Stimulated activated CD8-positive, alpha-beta memory T cell treated with anti-CD3 and anti-CD28 coated beads, Interleukin-15, amount 100 ng/mL, for 48 hours (primary cell): ENCODE measurements around the gene TTC33.
"Not testable (repeated sequence)": the region's sequence is repeated elsewhere in the genome, so short reads cannot be mapped to it uniquely, and the experiment has no call there.

Experiments used
- DNase-seq, 2 donors: peaks; one replicate each; pipeline ENCODE4 v3.0.0-alpha.2; 2020; ENCODE audit warnings: low read depth in 2 of 2

TTC33 gene

GRCh38 chr5:40780199-40780598 lies 24.4 kb upstream of the TTC33 start:
- no peak for DNase-seq

- no peak for DNase-seq
Observed at GRCh38 chr5:40779561-40779960, 23.8 kb upstream of the TTC33 start.

GRCh38 chr5:40778133-40778532 lies 22.4 kb upstream of the TTC33 start:
- DNase-seq: no peak

GRCh38 chr5:40776658-40776977 lies 20.9 kb upstream of the TTC33 start:
- no peak for DNase-seq

GRCh38 chr5:40775846-40776657 lies 20.3 kb upstream of the TTC33 start:
- no peak for DNase-seq

- DNase-seq: no peak
Observed at GRCh38 chr5:40775085-40775845, 19.5 kb upstream of the TTC33 start.

GRCh38 chr5:40774623-40775022 lies 18.9 kb upstream of the TTC33 start:
- no peak for DNase-seq

- DNase-seq: no peak
Observed at GRCh38 chr5:40770764-40771163, 15.0 kb upstream of the TTC33 start.

GRCh38 chr5:40762705-40763104 lies 6.9 kb upstream of the TTC33 start:
- no peak for DNase-seq

GRCh38 chr5:40757400-40757799 lies 1.6 kb upstream of the TTC33 start:
- no peak for DNase-seq

GRCh38 chr5:40755093-40755406 lies 711 bp downstream of the TTC33 start:
- peak; percentile 40 to 45 for DNase-seq

- no peak for DNase-seq
Observed at GRCh38 chr5:40754381-40755092, 1.2 kb downstream of the TTC33 start.

GRCh38 chr5:40746703-40747102 lies 9.1 kb downstream of the TTC33 start:
- no peak for DNase-seq

GRCh38 chr5:40743771-40744170 lies 12.0 kb downstream of the TTC33 start:
- DNase-seq: no peak

- no peak for DNase-seq
Observed at GRCh38 chr5:40738502-40738901, 17.3 kb downstream of the TTC33 start.

GRCh38 chr5:40736103-40736875 lies 19.5 kb downstream of the TTC33 start:
- DNase-seq: no peak

GRCh38 chr5:40735609-40736008 lies 20.2 kb downstream of the TTC33 start:
- DNase-seq: no peak

GRCh38 chr5:40734986-40735385 lies 20.8 kb downstream of the TTC33 start:
- no peak for DNase-seq

- DNase-seq: no peak
Observed at GRCh38 chr5:40733879-40734563, 21.7 kb downstream of the TTC33 start.

- DNase-seq: no peak
Observed at GRCh38 chr5:40733434-40733833, 22.3 kb downstream of the TTC33 start.

- DNase-seq: not testable (repeated sequence)
Observed at GRCh38 chr5:40722497-40722911, 33.3 kb downstream of the TTC33 start.
